Upper lobe of left lung (tissue), 4 donors: ENCODE results near the gene ANXA6.

ENCODE experiments used
- CTCF ChIP-seq, 6 experiments: fragments of 450-650 bp in 4 of 6; fragments of 200-600 bp in 2 of 6; sonication (generic) in 2 of 6; IDR thresholded peaks; one replicate each; pipeline ENCODE4 v1.5.1; 2016 to 2019; ENCODE audit warnings: antibody characterized with exemption in 6 of 6
- EP300 ChIP-seq, 4 donors: sonication (generic); formaldehyde crosslinking; IDR thresholded peaks; one replicate each; pipeline ENCODE4 v1.5.1; 2017; ENCODE audit warnings: antibody characterized with exemption in 4 of 4, control low read depth in 2 of 4
- POLR2AphosphoS5 ChIP-seq, 2 donors: sonication (generic); formaldehyde crosslinking; IDR thresholded peaks; one replicate each; pipeline ENCODE4 v1.5.1; 2017; ENCODE audit warnings: antibody characterized with exemption in 2 of 2

GRCh38 chr5:151121095-151121494 lies 36.5 kb downstream of the ANXA6 start:
- TF ChIP-seq CTCF (IDR thresholded peaks at IDR 0.05) (no peak), EP300 (IDR thresholded peaks at IDR 0.05) (no peak), POLR2AphosphoS5 (IDR thresholded peaks at IDR 0.05) (no peak)
